HG03045 (cell line): ENCODE data around the gene CD207.
"Not testable (repeated sequence)": the region's sequence is repeated elsewhere in the genome, so short reads cannot be mapped to it uniquely, and the experiment has no call there.

Experiments used
- ATAC-seq: cut with Tn5 transposase; IDR thresholded peaks from one replicate; pipeline ENCODE4 v1.9.1; 2021; ENCODE audit warnings: mild to moderate bottlenecking, moderate library complexity; ENCODE audit not compliant: unreplicated experiment

CD207 gene

GRCh38 chr2:70835643-70836042 lies at the start of gene CD207:
Gene CD207, minus strand, starts transcription at chr2:70835816. Its CDS starts 40 bp downstream, at chr2:70835776.
- ATAC-seq: no peak

- not testable (repeated sequence) for ATAC-seq
These were observed 42.9 kb upstream of the CD207 start for GRCh38 chr2:70878543-70878942.

DNA sequence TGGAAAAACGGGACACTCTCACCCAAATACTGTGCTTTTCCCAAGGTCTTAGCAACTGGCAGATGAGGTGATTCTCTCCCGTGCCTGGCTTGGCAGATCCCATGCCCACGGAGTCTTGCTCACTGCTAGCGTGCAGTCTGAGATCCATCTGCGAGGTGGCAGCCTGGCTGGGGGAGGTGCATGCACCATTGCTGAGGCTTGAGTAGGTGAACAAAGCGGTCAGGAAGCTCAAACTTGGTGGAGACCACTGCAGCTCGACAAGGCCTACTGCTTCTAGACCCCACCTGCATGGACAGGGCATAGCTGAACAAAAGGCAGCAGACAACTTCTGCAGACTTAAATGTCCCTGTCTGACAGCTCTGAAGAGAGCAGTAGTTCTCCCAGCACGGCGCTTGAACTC lies 40.5 kb upstream of the CD207 start:
- not testable (repeated sequence) for ATAC-seq

DNA sequence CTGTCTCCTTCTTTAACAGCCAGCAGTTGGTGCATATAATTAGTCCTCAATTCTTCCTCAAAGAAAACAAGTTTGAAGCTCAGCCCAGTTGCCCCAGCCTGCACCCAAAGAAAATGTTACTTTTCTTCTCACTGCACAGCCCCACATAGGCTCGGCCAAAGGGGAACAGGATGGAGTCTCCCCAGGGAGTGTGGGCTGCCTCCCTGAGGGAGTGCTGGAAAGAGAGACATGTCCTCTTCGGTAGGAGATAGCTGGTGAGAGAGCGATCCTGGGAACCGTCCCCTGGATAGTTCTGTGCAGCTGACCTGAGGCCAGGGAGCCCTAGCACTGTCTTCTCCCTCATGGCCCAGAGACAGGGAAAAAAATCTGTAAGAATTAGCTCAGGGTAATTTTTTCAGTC lies 37.9 kb upstream of the CD207 start:
- ATAC-seq: no peak

- ATAC-seq: peak; percentile 64
These were observed 36.0 kb upstream of the CD207 start for GRCh38 chr2:70871398-70872211.

DNA sequence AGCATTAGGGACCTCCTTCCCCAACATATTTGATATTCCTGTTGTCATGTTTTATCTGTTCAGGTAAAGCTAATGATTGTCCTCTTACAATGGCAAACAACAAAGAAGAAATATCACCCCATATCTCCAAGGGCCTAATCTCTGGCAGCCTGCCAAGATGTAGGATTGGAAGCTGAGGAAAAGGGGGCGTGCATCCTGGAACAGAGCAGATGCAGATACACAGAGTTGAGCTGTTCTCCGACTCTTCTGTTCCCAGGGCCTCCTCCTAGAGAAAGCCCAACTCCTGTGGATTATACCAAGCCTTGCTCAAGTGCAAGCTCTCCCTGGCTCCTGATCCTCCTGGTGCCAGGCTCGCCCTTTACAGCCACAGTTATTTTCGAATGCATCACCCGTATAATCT lies 35.2 kb upstream of the CD207 start:
- ATAC-seq: no peak

DNA sequence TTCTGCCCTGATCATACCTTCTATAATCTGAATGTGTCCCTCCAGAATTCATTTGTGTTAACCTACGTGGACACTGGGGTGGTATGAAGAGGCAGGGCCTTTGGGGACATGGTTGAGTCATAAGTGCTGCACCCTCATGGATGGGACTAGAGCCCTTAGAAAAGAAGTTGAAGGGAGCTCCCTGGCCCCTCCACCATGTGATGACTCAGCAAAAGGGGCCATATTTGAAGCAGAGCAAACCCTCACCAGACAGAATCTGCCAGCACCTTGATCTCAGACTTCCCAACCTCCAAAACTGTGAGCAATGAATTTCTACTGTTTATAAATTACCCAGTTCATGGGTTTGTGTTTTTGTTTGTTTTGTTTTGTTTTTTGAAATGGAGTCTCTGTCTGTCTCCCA lies 33.4 kb upstream of the CD207 start:
- no peak for ATAC-seq

- no peak for ATAC-seq
These were observed 26.4 kb upstream of the CD207 start for GRCh38 chr2:70861777-70862625.

DNA sequence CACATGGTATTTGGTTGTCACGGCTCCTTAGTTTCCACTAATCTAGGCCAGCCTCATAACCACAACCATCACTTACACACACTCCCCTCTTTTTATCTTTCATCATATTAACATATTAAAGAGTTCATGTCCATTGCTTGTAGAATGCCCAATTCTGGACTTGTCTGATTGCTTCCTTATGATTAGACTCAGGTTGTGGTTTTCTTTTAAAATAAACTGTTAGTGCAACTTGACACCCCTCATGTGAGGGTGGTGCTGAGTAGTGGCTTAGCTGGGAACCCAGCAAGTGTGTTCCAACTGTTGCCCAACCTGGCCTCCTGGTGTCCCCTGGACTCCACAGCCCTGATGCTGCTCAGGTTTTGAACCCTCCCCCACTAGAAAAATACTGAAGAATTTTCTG lies 20.1 kb upstream of the CD207 start:
- no peak for ATAC-seq

GRCh38 chr2:70854411-70854810 lies 18.8 kb upstream of the CD207 start:
- no peak for ATAC-seq

- ATAC-seq: no peak
These were observed 17.2 kb upstream of the CD207 start for GRCh38 chr2:70852824-70853223.

DNA sequence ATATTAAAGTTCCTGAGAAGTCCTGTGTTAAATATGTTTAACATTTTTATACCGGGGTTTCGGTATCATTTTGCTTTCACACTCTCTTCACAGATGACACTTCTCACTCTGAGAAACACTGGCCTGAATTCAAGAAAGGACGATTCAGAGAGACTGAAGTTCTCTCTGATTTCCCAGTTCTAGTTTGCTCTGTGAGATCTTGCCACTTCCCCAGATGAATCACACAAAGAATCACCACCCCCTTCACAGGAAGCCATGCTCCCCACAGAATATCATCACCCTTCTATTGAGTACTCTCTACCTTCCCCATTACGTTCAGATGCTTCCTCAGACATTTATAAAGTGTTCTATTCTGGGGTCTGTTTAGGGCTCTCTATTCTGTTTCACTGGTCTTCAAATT lies 16.1 kb upstream of the CD207 start:
- ATAC-seq: no peak

DNA sequence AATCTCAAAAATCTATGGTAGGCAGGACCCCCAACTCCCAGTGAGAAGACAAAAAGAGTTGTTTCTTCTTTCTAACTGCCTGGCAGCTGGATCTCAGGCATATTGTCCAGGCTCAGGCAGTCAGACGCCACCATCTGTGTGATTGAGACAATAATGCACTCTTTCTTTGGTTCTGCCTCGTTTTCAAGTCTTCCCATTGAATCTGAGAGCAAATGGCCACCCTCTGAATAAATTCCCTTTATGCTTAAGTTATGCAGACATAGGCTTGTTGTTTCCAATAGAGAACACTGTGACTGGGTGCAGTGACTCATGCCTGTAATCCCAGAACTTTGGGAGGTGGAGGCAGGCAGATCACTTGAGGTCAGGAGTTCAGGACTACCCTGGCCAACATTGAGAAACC lies 15.3 kb upstream of the CD207 start:
- no peak for ATAC-seq

GRCh38 chr2:70842401-70842800 lies 6.8 kb upstream of the CD207 start:
- ATAC-seq: no peak

DNA sequence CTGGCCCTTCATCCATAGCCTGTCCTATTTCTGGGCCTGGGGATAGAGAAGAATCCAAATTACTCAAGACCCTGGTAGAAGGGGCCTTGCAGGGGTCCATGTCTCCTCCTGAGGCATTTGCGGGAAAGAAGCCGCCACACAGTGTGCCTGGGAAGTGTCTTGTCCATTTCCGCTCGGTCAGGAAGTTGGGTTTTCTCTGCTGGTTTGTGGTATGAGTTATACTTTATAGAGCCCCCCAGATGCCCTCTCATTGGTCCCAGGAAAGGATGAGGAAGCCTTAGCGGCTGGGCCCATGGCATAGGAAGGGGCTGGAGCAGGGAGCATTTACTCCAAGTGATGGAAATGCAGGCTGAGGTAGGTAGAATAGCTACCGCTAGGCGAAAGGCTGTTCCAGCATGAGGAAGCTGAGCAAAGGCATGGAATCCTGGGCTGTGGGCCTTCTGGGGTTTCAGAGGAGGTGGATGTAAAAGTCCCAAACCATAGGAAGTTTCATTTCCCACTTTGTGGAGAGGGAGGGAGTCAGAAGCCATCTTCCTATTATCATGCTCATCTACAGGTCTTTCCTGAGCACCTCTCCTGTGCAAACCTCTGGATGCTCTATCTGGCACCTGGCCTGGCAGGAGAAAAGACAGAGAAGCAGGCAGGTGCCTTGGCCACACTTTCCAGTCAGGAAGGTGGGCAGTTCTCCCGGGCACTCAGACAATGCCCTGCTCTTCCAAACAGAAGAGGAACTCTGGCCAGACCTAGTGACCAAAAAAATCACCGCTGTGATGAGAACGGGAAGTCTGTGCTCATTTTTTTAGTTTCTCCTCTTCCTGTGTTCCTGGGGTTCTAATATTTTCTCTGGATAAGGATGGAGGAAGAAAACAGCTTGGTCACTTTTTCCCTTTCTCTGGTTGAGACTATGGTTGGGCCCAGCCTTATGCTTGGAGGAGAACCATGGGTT lies 2.6 kb upstream of the CD207 start:
- ATAC-seq: no peak

DNA sequence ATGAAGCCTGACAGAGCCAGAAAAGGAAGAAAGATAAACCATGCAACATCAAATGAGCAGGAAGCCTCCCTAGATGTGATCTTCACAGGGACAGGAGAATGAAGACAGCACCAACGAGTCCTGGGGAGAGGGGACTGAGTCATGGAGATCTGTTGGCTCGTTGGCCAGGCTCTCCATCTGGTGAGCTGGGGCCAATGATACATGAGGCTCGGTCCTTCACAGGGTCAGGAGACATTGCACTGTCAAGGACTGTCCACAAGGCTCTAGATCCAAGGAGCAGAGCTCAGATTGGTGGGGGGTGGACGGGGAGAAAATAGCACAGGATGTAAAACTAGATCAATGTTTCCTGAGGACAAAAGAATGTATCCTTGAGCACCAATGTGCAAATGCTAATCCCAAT lies 735 bp downstream of the CD207 start:
- no peak for ATAC-seq

- no peak for ATAC-seq
These were observed 1.5 kb downstream of the CD207 start for GRCh38 chr2:70834106-70834505.

GRCh38 chr2:70833246-70833645 lies 2.4 kb downstream of the CD207 start:
- ATAC-seq: no peak

GRCh38 chr2:70832386-70832785 lies 3.2 kb downstream of the CD207 start:
- ATAC-seq: no peak

- no peak for ATAC-seq
These were observed 3.8 kb downstream of the CD207 start for GRCh38 chr2:70831861-70832260.

- ATAC-seq: no peak
These were observed 5.2 kb downstream of the CD207 start for GRCh38 chr2:70830366-70830765.
